Measurements from ENCODE around the gene STRADB. TPM values are rescaled to one million over a fixed set of nuclear protein-coding genes. Genes with fewer than 3 reads are reported as not detected.

Gene STRADB
- total and polyA plus RNA-seq, 2 experiments from 2014 or later = 35.9 to 37.1 TPM

GRCh38 chr2:201403880-201404279 is 47.7 kb upstream of the STRADB start:
- no peak for ATAC-seq
- H3K4me1 Mint-ChIP-seq = no peaks in the 10 kb centered on the region
- H3K27ac ChIP-seq (ENCODE audit: low read depth) = no peak overlapping the region
- H3K79me2 ChIP-seq (replicated peaks; ENCODE audit: insufficient read depth) = no peaks in the 10 kb centered on the region
- H3K4me3 Mint-ChIP-seq = no peak overlapping the region
- no peak overlapping the region for H3K27ac Mint-ChIP-seq
- no peaks in the 10 kb centered on the region for H3K27me3 Mint-ChIP-seq (ENCODE audit: insufficient read depth, low read depth, poor library complexity)
- H4K20me1 ChIP-seq (replicated peaks; ENCODE audit: insufficient read depth) = no peaks in the 10 kb centered on the region
- H3K9me3 Mint-ChIP-seq = no peaks in the 10 kb centered on the region
- H3K27me3 ChIP-seq (ENCODE audit: insufficient read depth) = no peaks in the 10 kb centered on the region
- no peaks in the 10 kb centered on the region for H3K36me3 ChIP-seq (ENCODE audit: insufficient read depth)
- no peaks in the 10 kb centered on the region for H3K9me2 ChIP-seq (ENCODE audit: insufficient read depth)
- no peaks in the 10 kb centered on the region for H3F3A ChIP-seq (replicated peaks; ENCODE audit: low read depth)
- no peak overlapping the region for H3K4me3 ChIP-seq
- DNase-seq (ENCODE audit: low spot score) = no peak
- no peak overlapping the region for H2AFZ ChIP-seq
- no peaks in the 10 kb centered on the region for H3K36me3 Mint-ChIP-seq (ENCODE audit: low read depth)
- no peak overlapping the region for H3K4me2 ChIP-seq
- no peaks in the 10 kb centered on the region for H3K4me1 ChIP-seq (ENCODE audit: insufficient read depth)
- no peak for TF ChIP-seq STAT1 (IDR thresholded peaks at IDR 0.05; ENCODE audit: unreplicated experiment)
- TF ChIP-seq ZNF114 (CRISPR knock-in tag; IDR thresholded peaks at IDR 0.05) = no peak
- no peak for TF ChIP-seq CTCF (conservative IDR thresholded peaks at IDR 0.05; ENCODE audit: low read depth in 2 of 2)
- no peak for TF ChIP-seq CREB1 (CRISPR knock-in tag; IDR thresholded peaks at IDR 0.05; ENCODE audit: low read depth)
- TF ChIP-seq, protein P1, sequence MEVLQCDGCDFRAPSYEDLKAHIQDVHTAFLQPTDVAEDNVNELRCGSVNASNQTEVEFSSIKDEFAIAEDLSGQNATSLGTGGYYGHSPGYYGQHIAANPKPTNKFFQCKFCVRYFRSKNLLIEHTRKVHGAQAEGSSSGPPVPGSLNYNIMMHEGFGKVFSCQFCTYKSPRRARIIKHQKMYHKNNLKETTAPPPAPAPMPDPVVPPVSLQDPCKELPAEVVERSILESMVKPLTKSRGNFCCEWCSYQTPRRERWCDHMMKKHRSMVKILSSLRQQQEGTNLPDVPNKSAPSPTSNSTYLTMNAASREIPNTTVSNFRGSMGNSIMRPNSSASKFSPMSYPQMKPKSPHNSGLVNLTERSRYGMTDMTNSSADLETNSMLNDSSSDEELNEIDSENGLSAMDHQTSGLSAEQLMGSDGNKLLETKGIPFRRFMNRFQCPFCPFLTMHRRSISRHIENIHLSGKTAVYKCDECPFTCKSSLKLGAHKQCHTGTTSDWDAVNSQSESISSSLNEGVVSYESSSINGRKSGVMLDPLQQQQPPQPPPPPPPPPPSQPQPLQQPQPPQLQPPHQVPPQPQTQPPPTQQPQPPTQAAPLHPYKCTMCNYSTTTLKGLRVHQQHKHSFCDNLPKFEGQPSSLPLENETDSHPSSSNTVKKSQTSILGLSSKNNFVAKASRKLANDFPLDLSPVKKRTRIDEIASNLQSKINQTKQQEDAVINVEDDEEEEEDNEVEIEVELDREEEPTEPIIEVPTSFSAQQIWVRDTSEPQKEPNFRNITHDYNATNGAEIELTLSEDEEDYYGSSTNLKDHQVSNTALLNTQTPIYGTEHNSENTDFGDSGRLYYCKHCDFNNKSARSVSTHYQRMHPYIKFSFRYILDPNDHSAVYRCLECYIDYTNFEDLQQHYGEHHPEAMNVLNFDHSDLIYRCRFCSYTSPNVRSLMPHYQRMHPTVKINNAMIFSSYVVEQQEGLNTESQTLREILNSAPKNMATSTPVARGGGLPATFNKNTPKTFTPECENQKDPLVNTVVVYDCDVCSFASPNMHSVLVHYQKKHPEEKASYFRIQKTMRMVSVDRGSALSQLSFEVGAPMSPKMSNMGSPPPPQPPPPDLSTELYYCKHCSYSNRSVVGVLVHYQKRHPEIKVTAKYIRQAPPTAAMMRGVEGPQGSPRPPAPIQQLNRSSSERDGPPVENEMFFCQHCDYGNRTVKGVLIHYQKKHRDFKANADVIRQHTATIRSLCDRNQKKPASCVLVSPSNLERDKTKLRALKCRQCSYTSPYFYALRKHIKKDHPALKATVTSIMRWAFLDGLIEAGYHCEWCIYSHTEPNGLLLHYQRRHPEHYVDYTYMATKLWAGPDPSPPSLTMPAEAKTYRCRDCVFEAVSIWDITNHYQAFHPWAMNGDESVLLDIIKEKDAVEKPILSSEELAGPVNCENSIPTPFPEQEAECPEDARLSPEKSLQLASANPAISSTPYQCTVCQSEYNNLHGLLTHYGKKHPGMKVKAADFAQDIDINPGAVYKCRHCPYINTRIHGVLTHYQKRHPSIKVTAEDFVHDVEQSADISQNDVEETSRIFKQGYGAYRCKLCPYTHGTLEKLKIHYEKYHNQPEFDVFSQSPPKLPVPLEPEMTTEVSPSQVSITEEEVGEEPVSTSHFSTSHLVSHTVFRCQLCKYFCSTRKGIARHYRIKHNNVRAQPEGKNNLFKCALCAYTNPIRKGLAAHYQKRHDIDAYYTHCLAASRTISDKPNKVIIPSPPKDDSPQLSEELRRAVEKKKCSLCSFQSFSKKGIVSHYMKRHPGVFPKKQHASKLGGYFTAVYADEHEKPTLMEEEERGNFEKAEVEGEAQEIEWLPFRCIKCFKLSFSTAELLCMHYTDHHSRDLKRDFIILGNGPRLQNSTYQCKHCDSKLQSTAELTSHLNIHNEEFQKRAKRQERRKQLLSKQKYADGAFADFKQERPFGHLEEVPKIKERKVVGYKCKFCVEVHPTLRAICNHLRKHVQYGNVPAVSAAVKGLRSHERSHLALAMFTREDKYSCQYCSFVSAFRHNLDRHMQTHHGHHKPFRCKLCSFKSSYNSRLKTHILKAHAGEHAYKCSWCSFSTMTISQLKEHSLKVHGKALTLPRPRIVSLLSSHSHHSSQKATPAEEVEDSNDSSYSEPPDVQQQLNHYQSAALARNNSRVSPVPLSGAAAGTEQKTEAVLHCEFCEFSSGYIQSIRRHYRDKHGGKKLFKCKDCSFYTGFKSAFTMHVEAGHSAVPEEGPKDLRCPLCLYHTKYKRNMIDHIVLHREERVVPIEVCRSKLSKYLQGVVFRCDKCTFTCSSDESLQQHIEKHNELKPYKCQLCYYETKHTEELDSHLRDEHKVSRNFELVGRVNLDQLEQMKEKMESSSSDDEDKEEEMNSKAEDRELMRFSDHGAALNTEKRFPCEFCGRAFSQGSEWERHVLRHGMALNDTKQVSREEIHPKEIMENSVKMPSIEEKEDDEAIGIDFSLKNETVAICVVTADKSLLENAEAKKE (CRISPR knock-in tag; IDR thresholded peaks at IDR 0.05) = no peak
- no peak for TF ChIP-seq ETS1 (IDR thresholded peaks at IDR 0.05)
- no peak for TF ChIP-seq JUNB (IDR thresholded peaks at IDR 0.05; ENCODE audit: unreplicated experiment)
- TF ChIP-seq POLR2AphosphoS5 (IDR thresholded peaks at IDR 0.05; ENCODE audit: low read depth) = no peak
- TF ChIP-seq EZH2 (IDR thresholded peaks at IDR 0.05; ENCODE audit: low read depth, unreplicated experiment) = no peak
- TF ChIP-seq EZH2phosphoT487 (IDR thresholded peaks at IDR 0.05; ENCODE audit: unreplicated experiment) = no peak
- TF ChIP-seq NANOG (IDR thresholded peaks at IDR 0.05; ENCODE audit: borderline replicate concordance) = no peak
- no peak for TF ChIP-seq ZNF331 (CRISPR knock-in tag; IDR thresholded peaks at IDR 0.05; ENCODE audit: low read depth)
- TF ChIP-seq, protein P2, sequence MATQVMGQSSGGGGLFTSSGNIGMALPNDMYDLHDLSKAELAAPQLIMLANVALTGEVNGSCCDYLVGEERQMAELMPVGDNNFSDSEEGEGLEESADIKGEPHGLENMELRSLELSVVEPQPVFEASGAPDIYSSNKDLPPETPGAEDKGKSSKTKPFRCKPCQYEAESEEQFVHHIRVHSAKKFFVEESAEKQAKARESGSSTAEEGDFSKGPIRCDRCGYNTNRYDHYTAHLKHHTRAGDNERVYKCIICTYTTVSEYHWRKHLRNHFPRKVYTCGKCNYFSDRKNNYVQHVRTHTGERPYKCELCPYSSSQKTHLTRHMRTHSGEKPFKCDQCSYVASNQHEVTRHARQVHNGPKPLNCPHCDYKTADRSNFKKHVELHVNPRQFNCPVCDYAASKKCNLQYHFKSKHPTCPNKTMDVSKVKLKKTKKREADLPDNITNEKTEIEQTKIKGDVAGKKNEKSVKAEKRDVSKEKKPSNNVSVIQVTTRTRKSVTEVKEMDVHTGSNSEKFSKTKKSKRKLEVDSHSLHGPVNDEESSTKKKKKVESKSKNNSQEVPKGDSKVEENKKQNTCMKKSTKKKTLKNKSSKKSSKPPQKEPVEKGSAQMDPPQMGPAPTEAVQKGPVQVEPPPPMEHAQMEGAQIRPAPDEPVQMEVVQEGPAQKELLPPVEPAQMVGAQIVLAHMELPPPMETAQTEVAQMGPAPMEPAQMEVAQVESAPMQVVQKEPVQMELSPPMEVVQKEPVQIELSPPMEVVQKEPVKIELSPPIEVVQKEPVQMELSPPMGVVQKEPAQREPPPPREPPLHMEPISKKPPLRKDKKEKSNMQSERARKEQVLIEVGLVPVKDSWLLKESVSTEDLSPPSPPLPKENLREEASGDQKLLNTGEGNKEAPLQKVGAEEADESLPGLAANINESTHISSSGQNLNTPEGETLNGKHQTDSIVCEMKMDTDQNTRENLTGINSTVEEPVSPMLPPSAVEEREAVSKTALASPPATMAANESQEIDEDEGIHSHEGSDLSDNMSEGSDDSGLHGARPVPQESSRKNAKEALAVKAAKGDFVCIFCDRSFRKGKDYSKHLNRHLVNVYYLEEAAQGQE (IDR thresholded peaks at IDR 0.05; ENCODE audit: unreplicated experiment) = no peak
